IPS-15b (cell line): ENCODE measurements around the gene THTPA.
A peak's percentile ranks its signal among the peaks of the same experiment; 100 is the strongest.
"Not testable (repeated sequence)": the region's sequence is repeated elsewhere in the genome, so short reads cannot be mapped to it uniquely, and the experiment has no call there.

ENCODE experiments used
- H3K27me3 ChIP-seq: one replicate; pipeline ENCODE4 v1.6.1; 2013; ENCODE audit warnings: low read length; ENCODE audit not compliant: control insufficient read depth, insufficient read depth
- H3K36me3 ChIP-seq: one replicate; pipeline ENCODE4 v1.6.1; 2013; ENCODE audit warnings: low read length; ENCODE audit not compliant: control insufficient read depth, insufficient read depth
- H3K4me1 ChIP-seq: one replicate; pipeline ENCODE4 v1.6.1; 2013; ENCODE audit warnings: mild to moderate bottlenecking, low read length; ENCODE audit not compliant: control insufficient read depth, insufficient read depth
- H3K4me3 ChIP-seq: one replicate; pipeline ENCODE4 v1.5.1; 2013; ENCODE audit warnings: low read depth, low read length
- H3K9ac ChIP-seq: one replicate; pipeline ENCODE4 v1.6.1; 2013; ENCODE audit warnings: low read depth, mild to moderate bottlenecking, low read length
- H3K9me3 ChIP-seq: one replicate; pipeline ENCODE4 v1.6.1; 2013; ENCODE audit warnings: mild to moderate bottlenecking, low read length; ENCODE audit not compliant: control insufficient read depth, insufficient read depth

THTPA gene

DNA sequence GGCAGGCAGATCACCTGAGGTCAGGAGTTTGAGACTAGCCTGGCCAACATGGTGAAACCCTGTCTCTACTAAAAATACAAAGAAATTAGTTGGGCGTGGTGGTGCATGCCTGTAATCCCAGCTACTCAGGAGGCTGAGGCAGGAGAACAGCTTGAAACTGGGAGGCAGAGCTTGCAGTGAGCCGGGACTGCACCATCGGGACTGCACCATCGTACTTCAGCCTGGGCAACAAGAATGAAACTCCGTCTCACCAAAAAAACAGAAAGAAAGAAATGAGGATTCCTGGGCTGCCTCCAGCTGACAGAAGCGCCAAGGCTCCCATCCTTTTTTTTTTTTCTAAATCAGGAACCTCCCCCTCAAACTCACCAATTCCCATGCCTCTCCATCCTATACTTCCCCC, 19.2 kb upstream of the THTPA start:
- Histone ChIP-seq H3K36me3 (peaks cover 32% of the 10 kb centered on the region), H3K4me3 (peak overlapping the region; percentile 35), H3K4me1 (peaks cover 18% of the 10 kb centered on the region)
- H3K9me3 ChIP-seq, H3K9ac ChIP-seq, H3K27me3 ChIP-seq: not testable (repeated sequence)

DNA sequence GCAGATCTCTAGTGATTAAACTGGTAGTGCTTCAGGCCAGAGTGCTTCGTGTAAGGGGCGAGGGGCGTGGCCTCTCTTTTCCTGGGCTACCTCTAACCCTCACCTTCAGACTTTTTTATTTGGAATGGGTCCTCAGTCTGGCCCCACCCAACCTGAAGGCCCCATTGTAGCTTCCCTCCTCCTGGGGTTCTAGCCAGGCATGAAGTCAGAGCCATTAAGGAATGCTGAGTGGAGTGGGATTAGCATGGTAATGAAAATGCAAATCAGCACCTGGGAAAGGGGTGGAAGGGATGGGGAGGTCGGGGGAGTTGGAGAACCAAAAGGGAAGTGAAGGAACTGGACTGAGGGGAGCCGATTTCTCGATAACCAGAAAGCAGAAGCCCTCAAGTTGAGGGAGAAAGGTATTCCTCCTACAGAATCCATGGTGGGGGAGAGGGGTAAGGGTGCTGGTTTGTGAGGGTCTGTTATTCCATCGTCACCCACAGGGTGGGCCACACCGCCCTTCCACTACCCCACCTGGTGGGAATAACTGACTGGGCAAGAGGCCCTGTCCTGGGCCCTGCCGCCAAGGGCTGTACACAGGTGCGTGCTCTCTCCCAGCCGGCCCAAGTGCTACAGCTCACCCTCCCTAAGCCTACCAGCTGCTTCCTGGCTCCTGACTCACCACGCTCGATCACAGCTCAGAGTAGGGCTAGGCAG, 18.6 kb upstream of the THTPA start:
- peak overlapping the region; percentile 88 for H3K4me3 ChIP-seq

DNA sequence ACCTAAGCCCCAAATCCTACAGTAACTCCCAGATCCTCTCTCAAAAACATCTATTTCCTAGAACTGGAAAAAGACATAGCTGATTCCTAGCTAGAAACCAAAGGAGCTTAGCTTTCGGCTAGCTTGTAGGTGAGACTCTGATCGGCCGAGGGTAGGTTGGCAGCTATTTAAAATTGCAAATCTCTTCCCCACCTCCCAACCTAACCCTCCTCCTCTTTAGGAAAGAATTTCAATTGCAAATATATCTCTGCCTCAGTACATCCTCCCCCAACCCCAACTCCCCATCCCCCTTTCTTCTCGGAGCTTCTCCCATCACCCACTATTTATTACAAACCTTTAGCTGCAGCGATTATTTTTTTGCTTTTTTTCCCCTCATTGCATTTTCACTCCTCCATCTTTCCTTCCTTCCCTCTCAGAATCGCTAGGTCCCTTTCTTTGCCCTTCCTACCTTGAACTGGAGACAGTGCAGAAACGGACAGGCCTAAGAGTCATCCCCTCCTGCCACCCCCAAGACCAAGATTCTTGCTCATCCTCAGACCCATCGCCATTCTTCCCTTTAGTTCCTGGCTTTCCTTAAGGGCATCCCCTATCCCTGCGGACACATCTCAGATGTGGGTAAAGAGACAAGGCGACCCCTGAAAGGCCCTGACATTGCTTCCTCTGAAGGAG, 17.9 kb upstream of the THTPA start:
- peak overlapping the region; percentile 93 for H3K9ac ChIP-seq

More for the DNA sequence above, 18.6 kb upstream of the THTPA start:
- H3K9me3 ChIP-seq, result no peaks in the 10 kb centered on the region
- H3K4me1 ChIP-seq, result peaks cover 21% of the 10 kb centered on the region
- H3K27me3 ChIP-seq, result no peaks in the 10 kb centered on the region
- peaks cover 32% of the 10 kb centered on the region for H3K36me3 ChIP-seq
- peak overlapping the region; percentile 86 for H3K9ac ChIP-seq

GRCh38 chr14:23538785-23539184, 17.3 kb upstream of the THTPA start:
- H3K9ac ChIP-seq, result peak overlapping the region; percentile 93

More for the DNA sequence above, 17.9 kb upstream of the THTPA start:
- no peaks in the 10 kb centered on the region for H3K9me3 ChIP-seq
- peak overlapping the region; percentile 88 for H3K4me3 ChIP-seq
- no peaks in the 10 kb centered on the region for H3K27me3 ChIP-seq
- H3K4me1 ChIP-seq, result peaks cover 22% of the 10 kb centered on the region
- peaks cover 25% of the 10 kb centered on the region for H3K36me3 ChIP-seq

GRCh38 chr14:23539248-23540140, 16.6 kb upstream of the THTPA start:
- Histone ChIP-seq H3K4me1 (peaks cover 31% of the 10 kb centered on the region), H3K9ac (peak overlapping the region; percentile 71), H3K9me3 (no peaks in the 10 kb centered on the region), H3K36me3 (peaks cover 13% of the 10 kb centered on the region), H3K27me3 (no peaks in the 10 kb centered on the region), H3K4me3 (peak overlapping the region; percentile 88)

More at GRCh38 chr14:23538785-23539184, 17.3 kb upstream of the THTPA start:
- Histone ChIP-seq H3K4me1 (peaks cover 28% of the 10 kb centered on the region), H3K27me3 (no peaks in the 10 kb centered on the region), H3K4me3 (peak overlapping the region; percentile 88), H3K9me3 (no peaks in the 10 kb centered on the region), H3K36me3 (peaks cover 20% of the 10 kb centered on the region)

- Histone ChIP-seq H3K4me3 (no peak overlapping the region), H3K27me3 (no peaks in the 10 kb centered on the region), H3K4me1 (peaks cover 33% of the 10 kb centered on the region), H3K9ac (no peak overlapping the region), H3K9me3 (no peaks in the 10 kb centered on the region), H3K36me3 (peaks cover 8% of the 10 kb centered on the region)
Observed at GRCh38 chr14:23540141-23540469, 16.0 kb upstream of the THTPA start.

- H3K9ac ChIP-seq, result no peak overlapping the region
- H3K27me3 ChIP-seq, result no peaks in the 10 kb centered on the region
- no peaks in the 10 kb centered on the region for H3K9me3 ChIP-seq
- peaks cover 44% of the 10 kb centered on the region for H3K4me1 ChIP-seq
- no peak overlapping the region for H3K4me3 ChIP-seq
- H3K36me3 ChIP-seq, result peaks cover 6% of the 10 kb centered on the region
Observed at GRCh38 chr14:23542261-23542660, 13.8 kb upstream of the THTPA start.

- H3K36me3 ChIP-seq, result peaks cover 6% of the 10 kb centered on the region
- no peak overlapping the region for H3K4me3 ChIP-seq
- H3K27me3 ChIP-seq, result no peaks in the 10 kb centered on the region
- no peaks in the 10 kb centered on the region for H3K9me3 ChIP-seq
- no peak overlapping the region for H3K9ac ChIP-seq
- H3K4me1 ChIP-seq, result peaks cover 55% of the 10 kb centered on the region
Observed at GRCh38 chr14:23543403-23543802, 12.7 kb upstream of the THTPA start.

DNA sequence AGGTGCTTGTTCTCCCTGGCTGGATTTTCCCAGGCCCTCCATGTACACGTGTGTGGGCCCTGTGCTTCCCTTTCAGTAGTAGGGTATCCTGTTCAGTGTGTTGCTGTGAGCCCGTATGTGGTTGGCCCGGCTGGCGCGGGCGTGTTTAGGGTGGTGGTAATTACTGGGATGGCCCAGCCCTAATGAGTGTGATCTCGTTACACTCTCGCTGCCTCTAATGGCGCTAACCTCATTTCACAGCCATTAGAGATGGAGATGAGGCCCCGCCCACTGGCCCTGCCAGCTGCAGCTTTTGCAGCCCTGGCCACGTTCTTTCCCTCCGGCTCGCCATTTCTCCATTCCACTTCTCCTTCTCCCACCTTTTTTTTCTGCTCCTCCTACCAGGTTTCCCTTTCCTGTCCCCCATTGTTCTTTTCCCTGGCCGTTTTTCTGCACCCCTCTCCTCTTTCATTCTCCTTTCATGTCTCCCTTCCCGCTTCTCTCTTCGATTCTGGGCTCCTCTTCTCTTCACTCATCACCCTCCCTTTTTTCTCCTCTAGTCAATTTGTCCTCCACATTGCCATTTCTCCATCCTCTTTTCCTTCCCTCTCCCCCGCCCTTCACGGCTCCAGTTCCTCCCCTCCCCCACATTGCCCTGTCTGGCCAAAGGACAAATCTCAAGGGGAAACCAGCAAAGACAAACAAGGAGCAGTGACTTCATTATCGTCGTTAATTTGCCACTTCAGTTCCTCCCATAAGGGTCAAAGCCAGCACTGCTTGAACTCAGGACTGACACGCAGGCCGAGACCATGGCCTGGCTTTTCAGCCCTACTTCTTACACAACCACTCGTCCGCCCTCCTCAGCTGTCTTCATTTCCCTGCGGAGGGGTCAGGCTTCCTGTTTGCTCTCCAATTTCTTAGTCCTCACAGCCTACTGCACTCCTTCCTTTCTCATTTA, 11.3 kb upstream of the THTPA start:
- Histone ChIP-seq H3K4me1 (peaks cover 59% of the 10 kb centered on the region), H3K27me3 (no peaks in the 10 kb centered on the region), H3K4me3 (peak overlapping the region; percentile 50), H3K36me3 (peaks cover 6% of the 10 kb centered on the region), H3K9ac (peak overlapping the region; percentile 48), H3K9me3 (no peaks in the 10 kb centered on the region)

DNA sequence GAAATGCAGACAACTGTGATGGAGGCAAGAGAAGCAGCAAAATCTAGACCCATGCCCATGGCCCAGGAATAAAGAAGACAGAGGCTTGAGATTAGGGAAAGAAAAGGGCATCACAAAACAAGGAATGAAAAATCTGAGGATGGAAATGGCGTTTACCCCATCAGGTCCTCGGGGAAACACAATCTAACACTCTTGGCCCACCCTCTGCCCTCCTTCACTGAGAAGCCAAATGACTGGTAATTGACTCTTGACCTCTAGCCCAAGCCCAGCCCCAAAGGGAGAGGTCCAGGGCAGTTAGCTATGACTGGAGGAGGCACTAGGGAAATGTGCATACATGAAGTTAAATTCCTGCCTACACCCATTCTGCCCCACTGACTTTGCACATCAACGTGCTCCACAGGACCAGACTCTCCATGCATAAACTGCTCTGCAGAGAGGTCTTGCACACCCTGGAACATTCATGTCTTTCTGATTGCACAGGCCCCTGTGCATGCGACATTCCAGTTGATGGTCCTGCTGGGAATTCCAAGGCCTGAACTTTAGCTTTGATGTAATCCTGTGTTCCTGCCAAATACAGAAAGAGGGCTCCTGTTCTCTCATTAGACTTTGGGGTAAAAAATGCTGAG, 10.2 kb upstream of the THTPA start:
- no peaks in the 10 kb centered on the region for H3K27me3 ChIP-seq
- peak overlapping the region; percentile 48 for H3K9ac ChIP-seq
- peak overlapping the region; percentile 50 for H3K4me3 ChIP-seq
- no peaks in the 10 kb centered on the region for H3K9me3 ChIP-seq
- peaks cover 6% of the 10 kb centered on the region for H3K36me3 ChIP-seq
- peaks cover 61% of the 10 kb centered on the region for H3K4me1 ChIP-seq
